OCI-LY3 (cell line): ENCODE measurements around the gene NRN1L.
"Not testable (repeated sequence)": the region's sequence is repeated elsewhere in the genome, so short reads cannot be mapped to it uniquely, and the experiment has no call there.

Experiments
- H2AFZ ChIP-seq: fragments of 200-600, 300-600 bp; shearing (Covaris generic); 2 replicates; pipeline ENCODE4 v1.6.0; 2014; ENCODE audit warnings: antibody characterized with exemption, low read depth, low read length
- H3K27ac ChIP-seq: fragments of 200-600, 300-600 bp; sonication (generic); 2 replicates; pipeline ENCODE4 v1.5.1; 2014; ENCODE audit warnings: mild to moderate bottlenecking, low read length, moderate library complexity, mixed read lengths
- H3K27me3 ChIP-seq: fragments of 200-600, 300-600 bp; sonication (generic); 2 replicates; pipeline ENCODE4 v1.6.1; 2014; ENCODE audit warnings: low read depth, low read length, mixed read lengths
- H3K36me3 ChIP-seq: fragments of 200-600, 300-600 bp; sonication (generic); replicated peaks from 2 replicates; pipeline ENCODE3; 2014; ENCODE audit warnings: low read depth, low read length, mixed read lengths
- H3K4me1 ChIP-seq: fragments of 300-600, 200-600 bp; sonication (generic); 2 replicates; pipeline ENCODE4 v1.6.1; 2014; ENCODE audit warnings: low read length, mixed read lengths
- H3K4me2 ChIP-seq: fragments of 200-600, 300-600 bp; sonication (generic); 2 replicates; pipeline ENCODE4 v1.6.1; 2014; ENCODE audit warnings: low read length, mixed read lengths
- H3K4me3 ChIP-seq: fragments of 300-600, 200-600 bp; sonication (generic); 2 replicates; pipeline ENCODE4 v1.5.1; 2014; ENCODE audit warnings: antibody characterized with exemption, mild to moderate bottlenecking, low read length, moderate library complexity
- H3K79me2 ChIP-seq: fragments of 300-600, 200-600 bp; shearing (Covaris generic); 2 replicates; pipeline ENCODE4 v1.6.1; 2014; ENCODE audit warnings: mild to moderate bottlenecking, low read length, mixed read lengths
- H3K9ac ChIP-seq: fragments of 300-600, 200-600 bp; shearing (Covaris generic); 2 replicates; pipeline ENCODE4 v1.6.0; 2014; ENCODE audit warnings: mild to moderate bottlenecking, low read length, moderate library complexity
- H3K9me3 ChIP-seq: fragments of 200-600, 300-600 bp; shearing (Covaris generic); 2 replicates; pipeline ENCODE4 v1.6.1; 2014; ENCODE audit warnings: low read length, mixed read lengths; ENCODE audit not compliant: insufficient read depth
- H4K20me1 ChIP-seq: fragments of 200-600, 300-600 bp; sonication (generic); 2 replicates; pipeline ENCODE4 v1.6.1; 2016; ENCODE audit warnings: low read length, mixed read lengths; ENCODE audit not compliant: insufficient read depth
- CTCF ChIP-seq: fragments of 200-600, 300-600 bp; sonication (generic); IDR thresholded peaks from 2 replicates; pipeline ENCODE4 v1.5.1; 2014; ENCODE audit warnings: antibody characterized with exemption, low read length, low read depth
- EZH2phosphoT487 ChIP-seq: fragments of 200-600 bp; shearing (Covaris generic); IDR thresholded peaks from 2 replicates; pipeline ENCODE4 v1.6.1; 2018; ENCODE audit warnings: antibody characterized with exemption, mixed run types, low read depth

NRN1L gene

GRCh38 chr16:67884684-67885083, at the start of gene NRN1L:
Gene NRN1L, plus strand, starts transcription at chr16:67884885. Its CDS starts 19 bp downstream, at chr16:67884904.
- peaks cover 34% of the 10 kb centered on the region for H3K36me3 ChIP-seq
- no peaks in the 10 kb centered on the region for H3K9me3 ChIP-seq
- no peaks in the 10 kb centered on the region for H3K79me2 ChIP-seq
- H2AFZ ChIP-seq: no peak within 1 kb of the TSS
- no peaks in the 10 kb centered on the region for H4K20me1 ChIP-seq
- no peak within 1 kb of the TSS for H3K4me3 ChIP-seq
- H3K9ac ChIP-seq: no peak within 1 kb of the TSS
- no peak within 1 kb of the TSS for H3K4me2 ChIP-seq
- H3K27ac ChIP-seq: no peak within 1 kb of the TSS
- H3K27me3 ChIP-seq: no peaks in the 10 kb centered on the region
- TF ChIP-seq EZH2phosphoT487 (no peak), CTCF (no peak)
- no peaks in the 10 kb centered on the region for H3K4me1 ChIP-seq

- H3K9ac ChIP-seq, H3K27ac ChIP-seq, H3K9me3 ChIP-seq, H3K4me2 ChIP-seq, H3K36me3 ChIP-seq, H2AFZ ChIP-seq, H3K4me3 ChIP-seq, H3K79me2 ChIP-seq, H4K20me1 ChIP-seq, H3K27me3 ChIP-seq: not testable (repeated sequence)
- peaks cover 13% of the 10 kb centered on the region for H3K4me1 ChIP-seq
These were observed 47.5 kb upstream of the NRN1L start for GRCh38 chr16:67837190-67837589.

GRCh38 chr16:67837811-67838210, 46.9 kb upstream of the NRN1L start:
- Histone ChIP-seq H3K9me3 (no peaks in the 10 kb centered on the region), H3K27me3 (no peaks in the 10 kb centered on the region), H3K9ac (no peak overlapping the region), H4K20me1 (no peaks in the 10 kb centered on the region), H3K27ac (no peak overlapping the region), H3K4me3 (no peak overlapping the region), H3K36me3 (no peaks in the 10 kb centered on the region), H3K4me1 (peaks cover 13% of the 10 kb centered on the region), H3K4me2 (no peak overlapping the region), H2AFZ (no peak overlapping the region), H3K79me2 (peaks cover 9% of the 10 kb centered on the region)
- TF ChIP-seq EZH2phosphoT487 (no peak), CTCF (no peak)

- peak overlapping the region; percentile 91 for H3K4me2 ChIP-seq
- H3K27me3 ChIP-seq: no peaks in the 10 kb centered on the region
- H4K20me1 ChIP-seq: no peaks in the 10 kb centered on the region
- H2AFZ ChIP-seq: peak overlapping the region; percentile 98
- H3K27ac ChIP-seq: no peak overlapping the region
- peaks cover 25% of the 10 kb centered on the region for H3K4me1 ChIP-seq
- peaks cover 29% of the 10 kb centered on the region for H3K79me2 ChIP-seq
- peak overlapping the region; percentile 95 for H3K4me3 ChIP-seq
- TF ChIP-seq CTCF: no peak
- H3K36me3 ChIP-seq: no peaks in the 10 kb centered on the region
- H3K9ac ChIP-seq: peak overlapping the region; percentile 89; the same call in 1 of the 2 replicates
- no peaks in the 10 kb centered on the region for H3K9me3 ChIP-seq
These were observed 43.4 kb upstream of the NRN1L start for GRCh38 chr16:67841198-67841815.
